ENCODE results near the gene CLEC2L.
A peak's percentile ranks its signal among the peaks of the same experiment; 100 is the strongest.

Gene CLEC2L

DNA sequence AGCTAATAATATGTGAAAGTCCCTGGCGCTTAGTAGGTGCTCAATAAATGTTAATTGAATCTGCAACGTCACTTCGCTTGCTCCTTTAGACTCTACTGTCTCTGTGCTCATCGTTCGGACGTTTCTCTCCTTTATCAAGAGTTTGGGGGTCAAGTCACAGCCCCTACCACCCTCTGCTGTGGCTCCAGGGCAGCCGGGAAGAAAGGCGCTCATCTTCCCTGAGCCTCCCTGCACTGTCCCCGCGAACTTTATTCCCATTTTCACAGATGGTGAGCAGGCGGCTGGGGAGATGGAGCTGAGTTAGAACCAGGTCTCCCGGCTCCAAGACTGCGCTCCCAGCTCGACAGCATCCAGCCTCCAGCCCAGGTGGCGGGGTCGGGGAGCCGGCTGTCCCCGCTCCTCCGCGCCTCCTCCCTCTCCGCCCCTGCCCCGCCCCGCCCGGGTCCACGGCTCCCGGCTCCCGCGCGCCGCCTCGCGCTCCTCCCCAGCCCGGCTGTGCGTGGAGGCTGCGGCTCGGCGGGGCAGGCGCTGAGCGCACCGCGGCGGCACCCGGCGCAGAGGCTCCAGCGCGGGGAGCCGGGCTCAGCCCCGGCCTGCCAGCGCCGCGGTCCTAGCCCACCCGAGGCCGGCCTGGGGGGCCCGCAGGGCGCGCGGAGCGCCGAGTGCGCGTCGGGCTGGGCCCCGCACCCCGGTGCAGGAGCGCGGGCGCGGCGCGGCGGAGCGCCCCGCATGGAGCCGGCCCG lies at the start of gene CLEC2L:
Gene CLEC2L (plus strand): TSS at position 487 of the 743 bp plus-strand sequence. CDS start 243 bp downstream, at position 730.
- DNase-seq, result peak; percentile 51

DNA sequence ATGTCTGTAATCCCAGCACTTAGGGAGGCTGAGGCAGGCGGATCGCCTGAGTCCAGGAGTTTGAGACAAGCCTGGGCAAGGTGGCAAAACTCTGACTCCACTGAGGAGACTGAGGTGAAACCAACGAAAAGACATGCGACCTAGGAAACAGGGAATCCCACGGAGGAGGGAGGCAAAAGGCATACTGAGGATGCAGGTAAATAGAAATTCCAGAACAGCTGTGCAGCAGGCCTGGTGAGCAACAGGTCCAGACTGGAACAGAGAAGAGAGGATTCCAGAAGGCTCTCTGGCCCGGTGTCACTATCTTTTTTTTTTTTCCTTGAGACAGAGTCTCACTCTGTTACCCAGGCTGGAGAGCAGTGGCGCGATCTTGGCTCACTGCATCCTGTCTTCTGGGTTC lies 47.3 kb upstream of the CLEC2L start:
- DNase-seq, result no peak

DNA sequence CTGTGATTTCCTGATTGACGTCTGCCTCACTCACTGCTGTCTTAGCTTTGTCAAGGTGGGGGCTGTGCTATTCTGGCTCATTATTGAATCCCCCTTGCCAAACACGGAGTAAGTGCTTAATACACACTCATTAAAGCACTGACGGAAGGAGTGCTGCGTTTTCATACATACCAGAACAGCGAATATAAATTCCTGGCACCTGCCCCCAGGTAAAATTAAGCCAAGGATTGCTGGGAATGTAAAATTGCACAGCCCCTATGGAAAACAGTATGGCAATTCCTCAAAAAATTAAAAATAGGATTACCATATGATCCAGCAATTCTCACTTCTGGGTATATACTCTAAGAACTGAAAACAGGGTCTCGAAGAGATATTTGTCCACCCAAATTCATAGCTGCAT lies 46.6 kb upstream of the CLEC2L start:
- no peak for DNase-seq

DNA sequence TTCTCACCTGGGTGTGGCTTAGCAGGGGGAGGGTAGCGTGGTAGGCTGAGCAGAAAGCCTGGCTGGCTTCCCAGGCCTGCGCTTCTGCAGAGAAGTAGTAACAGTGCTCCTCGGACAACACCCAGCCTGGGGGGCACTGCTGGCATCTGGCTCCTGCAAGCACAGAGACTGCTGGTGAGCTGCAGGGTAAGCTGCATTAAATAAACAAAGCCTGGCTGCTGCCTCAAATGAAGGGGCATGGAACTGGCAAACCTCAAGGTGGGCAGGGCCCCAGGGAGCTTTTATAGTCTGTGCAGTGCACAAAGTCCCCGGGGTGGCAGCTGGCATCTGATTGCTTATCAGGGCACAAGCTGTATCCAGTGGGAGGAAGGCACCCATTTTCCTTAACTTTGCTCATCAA lies 43.9 kb upstream of the CLEC2L start:
- DNase-seq, result no peak

DNA sequence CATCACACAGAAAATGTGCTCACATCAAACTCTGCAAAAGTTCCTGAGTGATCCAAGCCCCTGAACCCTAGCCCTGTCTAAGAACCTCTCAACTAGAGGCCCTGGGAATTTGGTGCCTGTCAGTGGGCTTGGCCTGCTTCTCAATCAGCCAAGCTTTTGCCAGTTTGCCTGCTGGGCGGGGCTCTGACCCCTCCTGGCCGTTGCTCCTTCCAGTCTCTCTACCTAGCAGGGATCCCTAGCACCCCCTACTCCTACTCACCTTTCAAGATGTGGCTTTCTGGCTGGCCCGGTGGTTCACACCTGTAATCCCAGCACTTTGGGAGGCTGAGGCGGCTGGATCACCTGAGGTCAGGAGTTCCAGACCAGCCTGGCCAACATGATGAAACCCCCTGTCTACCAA lies 42.1 kb upstream of the CLEC2L start:
- no peak for DNase-seq

DNA sequence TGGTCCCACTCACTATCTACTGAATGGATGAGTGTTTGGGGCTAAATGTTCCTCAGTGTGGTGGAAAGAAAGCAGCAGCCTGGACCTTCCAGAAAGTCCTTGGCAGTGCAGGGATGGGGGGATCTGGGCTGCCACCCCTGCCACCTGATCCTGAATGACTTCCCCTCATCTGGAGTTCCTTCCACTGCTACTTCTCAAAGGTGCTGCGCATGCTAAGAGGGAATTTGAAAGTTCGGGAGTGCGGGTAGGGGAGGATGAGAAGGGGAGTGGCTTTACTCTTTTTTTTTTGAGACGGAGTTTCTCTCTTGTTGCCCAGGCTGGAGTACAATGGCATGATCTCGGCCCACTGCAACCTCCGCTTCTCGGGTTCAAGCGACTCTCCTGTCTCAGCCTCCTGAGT lies 41.4 kb upstream of the CLEC2L start:
- no peak for DNase-seq

DNA sequence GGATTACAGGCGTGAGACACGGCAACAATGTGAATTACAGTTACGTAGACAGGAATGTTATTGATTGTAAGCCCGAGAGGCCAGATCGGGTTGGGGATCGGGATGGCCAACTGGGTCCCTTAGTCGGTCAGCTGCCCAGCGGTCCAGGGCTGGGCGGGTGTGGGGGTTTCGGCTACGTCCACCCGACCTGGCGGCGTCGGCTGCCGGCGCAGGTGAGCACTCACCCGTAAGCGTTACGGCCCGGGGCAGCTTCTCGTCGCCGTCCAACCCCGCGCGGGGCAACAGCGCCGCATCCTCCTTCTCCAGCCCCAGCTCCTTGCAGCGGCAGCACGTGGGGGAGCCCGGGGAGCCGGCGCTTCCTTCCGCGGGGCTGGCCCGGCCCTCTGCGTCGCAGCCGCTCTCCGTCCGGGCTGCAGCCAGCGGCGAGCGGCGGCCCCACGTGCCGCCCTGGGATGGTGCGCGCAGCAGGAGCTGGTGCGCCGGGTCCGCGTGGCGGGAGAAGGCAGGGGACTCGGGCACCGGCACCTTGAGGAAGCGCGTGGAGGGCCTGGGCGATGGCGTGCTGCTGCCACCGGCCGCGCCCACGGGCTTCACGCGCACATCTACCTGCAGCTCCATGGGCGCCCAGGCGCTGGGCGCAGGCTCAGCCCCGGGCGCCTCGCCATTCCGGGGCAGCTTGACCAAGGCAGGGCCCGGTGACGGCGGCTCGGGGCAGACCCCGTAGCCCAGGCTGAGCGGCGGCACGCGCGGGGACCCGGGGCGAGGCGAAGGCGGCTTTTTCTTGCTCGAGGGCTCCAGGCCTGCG lies 40.6 kb upstream of the CLEC2L start:
- DNase-seq, result peak; percentile 78

DNA sequence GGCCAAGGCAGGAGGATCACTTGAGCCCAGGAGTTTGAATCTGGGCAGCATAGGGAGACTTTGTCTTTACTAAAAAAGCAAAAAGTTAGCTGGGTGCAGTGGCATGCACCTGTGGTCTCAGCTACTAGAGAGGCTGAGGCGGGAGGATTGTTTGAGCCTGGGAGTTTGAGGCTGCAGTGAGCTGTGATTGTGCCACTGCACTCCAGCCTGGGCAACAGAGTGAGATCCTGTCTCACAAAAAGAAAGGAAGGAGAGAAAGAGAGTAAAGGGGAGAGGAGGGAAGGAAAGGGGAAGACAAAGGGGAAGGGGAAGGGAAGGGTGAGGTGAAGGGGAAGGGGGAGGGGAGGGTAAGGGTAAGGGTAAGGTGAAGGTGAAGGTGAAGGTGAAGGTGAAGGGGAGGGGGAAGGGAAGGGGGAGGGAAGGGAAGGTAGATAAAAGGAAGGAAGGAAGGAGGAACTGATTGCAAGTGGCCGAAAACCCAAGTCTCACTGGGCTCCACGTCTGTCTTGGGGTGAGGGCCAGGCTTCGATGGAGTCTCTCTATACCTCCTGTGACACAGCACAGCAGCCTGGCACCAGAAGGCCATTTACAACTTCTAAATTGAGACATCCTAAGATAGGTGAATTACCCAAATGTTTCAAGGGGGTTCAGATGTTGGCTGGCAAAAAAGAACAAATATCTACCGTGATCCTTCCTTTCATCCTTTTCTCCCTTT lies 36.0 kb upstream of the CLEC2L start:
- no peak for DNase-seq

DNA sequence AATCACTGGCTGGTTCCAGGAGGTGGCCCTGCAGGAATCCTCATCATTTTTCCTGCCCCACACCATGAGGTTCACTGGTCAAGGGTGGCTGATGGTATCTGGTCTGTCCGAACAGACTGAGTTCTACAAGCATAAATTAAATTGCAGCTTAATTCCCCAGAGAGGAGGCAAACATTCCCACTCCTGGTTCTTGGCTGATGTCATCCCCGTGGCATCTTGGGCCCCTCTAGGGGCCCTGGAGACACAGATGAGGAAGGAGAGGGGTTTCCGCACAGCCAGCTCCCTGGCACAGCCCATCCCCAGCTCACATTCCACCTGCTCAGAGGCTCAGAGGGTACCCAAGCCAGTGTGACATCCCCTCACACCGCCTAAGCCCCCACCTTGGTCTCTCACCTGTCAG lies 34.7 kb upstream of the CLEC2L start:
- DNase-seq, result no peak

DNA sequence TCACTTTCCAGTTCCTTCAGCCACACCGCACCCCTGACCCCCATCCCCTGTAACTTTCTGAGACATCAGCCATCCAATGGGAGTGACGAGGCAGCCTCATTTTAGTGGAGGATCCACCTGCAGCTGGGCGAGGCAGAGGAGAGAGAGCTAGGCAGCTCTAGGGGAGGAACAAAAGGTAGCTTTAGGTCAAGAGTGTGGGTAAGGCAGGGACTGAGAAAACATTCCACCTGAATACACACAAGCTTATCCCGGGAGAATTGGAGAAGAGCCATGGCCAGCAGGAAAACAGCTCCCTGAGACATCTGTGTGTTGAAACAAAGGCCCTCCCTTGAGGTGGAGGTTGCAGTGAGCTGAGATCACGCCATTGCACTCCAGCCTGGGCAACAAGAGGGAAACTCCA lies 33.4 kb upstream of the CLEC2L start:
- no peak for DNase-seq

DNA sequence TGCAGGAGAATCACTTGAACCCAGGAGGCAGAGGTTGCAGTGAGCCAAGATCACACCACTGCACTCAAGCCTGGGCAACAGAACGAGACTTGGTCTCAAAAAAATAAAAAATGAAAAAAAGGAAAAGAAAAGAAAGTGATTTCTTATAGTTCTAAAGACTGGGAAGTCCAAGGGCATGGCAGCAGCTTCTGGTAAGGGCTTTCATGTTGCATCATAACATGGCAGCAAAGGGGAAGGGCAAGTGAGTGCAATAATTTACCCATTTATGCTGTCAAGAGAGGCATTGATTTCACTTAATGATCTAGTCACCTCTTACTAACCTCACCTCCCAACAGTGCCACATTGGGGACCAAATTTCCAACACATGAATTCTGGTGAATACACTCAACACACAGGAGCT lies 31.2 kb upstream of the CLEC2L start:
- DNase-seq, result no peak

DNA sequence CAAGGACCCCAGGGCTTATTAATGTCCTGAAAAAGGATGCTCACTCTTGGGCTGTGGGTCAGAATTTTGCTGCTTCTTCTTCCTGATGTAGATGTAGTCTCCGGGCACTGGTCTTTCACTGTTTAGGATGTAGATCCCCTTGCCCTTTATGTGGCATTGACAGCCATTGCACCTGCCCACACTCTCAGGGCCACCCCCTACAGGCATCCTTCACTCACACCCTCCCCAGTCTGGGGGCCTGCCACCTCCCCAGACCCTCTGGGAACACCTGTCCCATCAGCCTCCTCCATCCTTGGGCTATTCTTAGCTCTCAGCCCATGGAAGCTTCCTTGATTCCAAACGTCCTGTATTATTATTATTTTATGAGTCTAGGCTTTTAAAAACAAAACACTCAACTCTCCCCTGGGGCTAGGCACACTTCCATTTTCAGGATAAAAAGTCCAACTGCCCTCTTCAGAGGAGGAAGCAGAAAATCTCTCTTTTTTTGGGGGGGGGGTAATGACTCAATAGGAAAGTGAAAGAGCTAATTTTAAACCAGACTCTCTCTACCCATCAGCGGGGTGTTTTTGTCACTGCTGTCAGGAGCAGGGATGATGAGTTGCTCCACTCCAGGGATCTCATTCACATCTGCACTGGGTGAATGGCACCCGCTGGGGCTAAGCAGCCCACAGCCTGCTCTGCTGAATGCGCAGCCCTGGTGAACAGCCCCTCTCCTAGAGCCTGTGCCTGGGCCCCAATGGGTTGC lies 28.5 kb upstream of the CLEC2L start:
- DNase-seq, result peak; percentile 66

DNA sequence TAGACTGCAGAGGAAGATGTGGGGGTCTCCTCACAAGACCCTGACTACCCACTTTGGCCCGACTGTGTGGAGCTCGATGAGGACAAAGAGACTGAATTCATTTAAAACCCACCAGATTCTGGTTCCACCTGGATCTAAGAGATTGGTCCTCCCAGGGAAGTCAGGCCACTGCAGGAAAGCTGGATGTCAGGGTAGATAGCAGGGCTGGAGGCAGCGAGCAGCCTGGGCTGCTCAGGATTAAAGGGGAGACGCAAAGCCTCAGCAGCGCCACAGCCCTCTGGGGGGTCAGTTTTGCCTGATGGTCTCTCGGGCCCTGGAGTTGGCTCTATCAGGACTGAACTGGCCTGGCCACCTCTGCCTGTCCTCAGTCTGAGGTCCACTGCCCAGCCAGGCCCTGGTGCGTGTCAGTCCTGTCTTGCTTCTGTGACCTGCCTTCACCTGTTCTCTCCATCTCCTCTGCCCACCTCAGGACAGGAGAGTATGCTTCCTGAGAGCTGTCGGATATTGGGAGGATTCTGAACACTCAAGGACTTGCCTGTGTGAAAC lies 27.8 kb upstream of the CLEC2L start:
- no peak for DNase-seq

DNA sequence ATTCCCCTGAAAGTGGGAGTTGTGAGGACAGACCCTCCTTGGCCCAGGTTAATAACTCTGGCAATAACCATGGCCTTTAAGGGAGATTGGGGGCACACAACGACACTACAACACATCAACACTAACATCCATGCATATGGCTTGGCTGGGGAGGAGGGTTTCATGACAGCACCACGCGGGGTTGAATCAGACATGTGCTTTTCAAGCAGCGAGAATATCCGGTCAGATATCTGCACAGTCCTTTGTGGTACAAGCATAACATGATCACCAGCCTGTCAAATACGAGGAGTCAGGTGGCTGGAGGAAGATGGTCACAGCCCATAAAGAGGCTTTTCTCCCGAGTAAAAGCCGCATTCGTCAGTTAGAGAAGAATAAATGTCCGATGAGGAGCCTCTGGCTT lies 27.0 kb upstream of the CLEC2L start:
- DNase-seq, result no peak

DNA sequence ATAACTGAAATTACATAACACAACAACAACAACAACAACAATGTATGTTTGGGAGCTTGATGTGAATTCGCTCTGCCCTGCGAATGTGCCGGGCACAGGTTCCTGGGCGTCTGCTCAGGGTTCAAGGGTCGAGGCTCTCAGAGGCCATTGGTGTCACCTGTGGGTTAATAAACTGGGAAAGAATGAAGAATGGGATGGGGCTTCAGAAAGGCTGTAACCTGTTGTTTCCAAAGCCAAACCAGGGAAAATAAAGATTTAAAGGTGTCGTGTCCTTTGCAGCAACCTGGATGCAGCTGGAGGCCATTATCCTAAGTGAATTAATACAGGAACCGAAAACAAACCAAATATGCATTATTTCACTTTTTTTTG lies 22.7 kb upstream of the CLEC2L start:
- DNase-seq, result no peak

DNA sequence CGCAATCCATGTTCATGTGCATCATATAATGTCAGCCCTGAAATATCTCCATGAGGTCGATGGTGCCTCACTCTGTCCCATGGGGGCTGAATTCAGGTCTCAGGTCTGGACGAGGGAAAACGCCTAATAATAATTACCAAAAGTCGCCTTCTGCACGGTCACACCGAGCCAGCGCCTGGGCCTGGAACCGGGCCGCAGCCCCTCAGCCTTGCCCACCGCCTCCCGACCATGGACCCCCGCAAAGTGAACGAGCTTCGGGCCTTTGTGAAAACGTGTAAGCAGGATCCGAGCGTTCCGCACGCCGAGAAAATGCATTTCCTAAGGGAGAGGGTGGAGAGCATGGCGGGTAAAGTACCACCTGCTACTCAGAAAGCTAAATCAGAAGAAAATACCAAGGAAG lies 21.3 kb upstream of the CLEC2L start:
- no peak for DNase-seq

DNA sequence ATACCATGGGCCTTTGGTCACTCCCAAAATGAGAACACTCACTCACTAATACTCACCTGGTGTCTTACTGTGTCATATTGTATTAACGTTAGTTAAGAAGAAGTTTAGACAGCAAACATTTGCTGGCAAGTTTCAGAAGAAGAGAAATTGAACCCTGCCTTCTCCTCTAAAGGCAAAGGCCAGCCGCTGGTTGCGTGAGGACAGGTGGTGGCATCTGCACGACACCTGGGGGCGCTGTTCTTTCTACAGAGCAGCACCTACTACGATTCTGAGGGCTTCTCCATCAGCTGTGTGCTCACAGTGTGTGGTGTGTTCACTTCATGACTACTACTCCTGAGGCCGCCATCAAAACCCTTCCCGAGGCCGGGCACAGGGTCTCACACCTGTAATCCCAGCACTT lies 17.9 kb upstream of the CLEC2L start:
- DNase-seq, result no peak

DNA sequence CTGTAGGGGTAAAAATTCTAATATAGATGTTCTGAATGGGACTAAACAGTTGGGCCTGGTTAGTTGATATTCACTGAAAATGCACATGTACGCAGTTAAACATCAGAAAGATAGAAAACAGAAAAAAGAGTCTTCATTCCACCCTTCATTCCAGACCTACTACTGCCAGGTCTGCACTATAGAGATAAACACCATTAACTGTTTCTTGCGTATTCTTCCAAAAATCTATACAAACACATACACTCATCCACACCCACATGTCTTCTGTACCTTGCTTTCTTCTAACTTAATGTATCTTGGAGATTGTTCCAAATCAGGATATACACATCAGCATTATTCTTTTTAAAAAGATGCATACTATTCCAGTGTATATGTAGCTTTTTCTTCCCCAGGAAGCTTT lies 13.9 kb upstream of the CLEC2L start:
- DNase-seq, result no peak

DNA sequence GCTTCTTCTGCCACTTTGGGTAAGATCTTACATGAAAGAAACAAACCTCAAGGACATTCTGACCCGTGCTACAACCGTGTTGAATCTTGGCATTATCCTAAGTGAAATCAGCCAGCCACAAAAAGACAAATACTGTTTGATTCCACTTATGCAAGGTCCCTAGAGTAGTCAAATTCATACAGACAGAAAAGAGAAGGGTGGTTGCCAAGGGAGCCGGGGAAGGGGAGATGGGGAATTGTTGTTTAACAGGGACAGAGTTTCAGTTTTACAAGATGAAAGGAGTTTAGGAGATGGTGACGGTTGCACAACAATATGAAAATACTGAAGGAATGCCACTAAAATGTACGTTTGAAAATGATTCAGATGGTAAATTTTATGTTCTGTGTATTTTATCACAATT lies 12.2 kb upstream of the CLEC2L start:
- DNase-seq, result no peak

DNA sequence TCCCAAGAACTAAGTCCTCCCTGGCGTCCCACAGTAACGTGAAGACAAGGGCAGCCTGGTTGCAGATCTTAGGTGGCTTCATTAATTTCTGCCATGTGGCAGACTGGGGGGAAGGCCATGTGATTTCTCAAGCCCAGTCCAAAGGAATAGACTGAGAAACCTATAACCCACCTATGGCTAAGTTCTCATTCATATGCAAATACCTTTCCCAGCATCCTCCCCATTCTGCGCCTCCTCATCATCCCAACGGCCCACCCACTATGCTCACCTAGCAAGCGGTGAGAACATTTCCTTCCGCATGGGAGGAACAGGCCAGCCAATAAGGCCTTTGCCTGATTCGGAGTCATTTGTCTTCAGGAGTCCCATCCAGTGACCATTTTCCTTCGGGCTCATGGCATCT lies 8.2 kb upstream of the CLEC2L start:
- DNase-seq, result no peak

DNA sequence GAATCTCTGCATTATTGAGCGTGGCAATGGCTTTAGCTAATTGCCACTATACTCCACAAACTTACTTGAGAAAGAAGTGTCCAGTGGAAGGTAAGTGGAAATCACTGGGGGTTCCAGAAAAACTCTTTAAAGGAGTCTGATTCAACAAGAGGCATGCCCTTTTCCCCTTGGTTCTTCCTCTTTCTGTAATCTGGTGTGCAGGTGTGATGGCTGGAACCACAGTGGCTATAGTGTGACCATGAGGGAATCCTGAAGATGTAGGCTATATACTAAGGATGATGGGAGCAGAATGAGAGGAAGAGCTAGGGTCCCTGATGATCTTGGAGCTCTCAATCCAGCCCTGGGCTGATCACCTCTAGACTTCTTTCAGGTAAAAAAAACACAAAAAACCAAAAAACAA lies 2.0 kb upstream of the CLEC2L start:
- DNase-seq, result no peak

DNA sequence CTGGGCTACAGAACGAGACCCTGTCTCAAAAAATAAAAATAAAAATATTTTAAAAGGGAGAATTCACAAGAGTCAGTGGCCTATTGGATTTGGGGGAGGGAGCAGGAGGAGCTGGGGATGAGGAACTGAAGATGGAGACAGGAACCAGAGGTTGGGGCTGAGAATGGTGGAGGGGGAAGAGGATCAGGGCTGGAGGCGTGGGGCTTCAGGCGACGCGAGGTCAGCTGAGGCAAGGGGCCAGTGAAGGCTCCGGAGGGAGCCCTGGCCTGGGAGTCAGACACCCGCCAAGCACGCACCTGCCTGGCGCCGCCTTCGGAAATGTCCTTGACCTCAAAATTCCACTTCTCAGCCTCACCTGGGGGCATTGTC lies 671 bp upstream of the CLEC2L start:
- DNase-seq, result no peak
